Measurements from ENCODE around the gene FCRL6. TPM values are rescaled to one million over a fixed set of nuclear protein-coding genes. Genes with fewer than 3 reads are reported as not detected.

The FCRL6 gene
- total and polyA plus RNA-seq, 2 donors (not counting 1 experiment from before 2014, with no cell fraction given), result not detected

GRCh38 chr1:159848326-159848725 is 46.2 kb downstream of the FCRL6 start:
- no peaks in the 10 kb centered on the region for H3K36me3 ChIP-seq (ENCODE audit: control insufficient read depth, insufficient read depth, low read length)
- no peak for TF ChIP-seq EZH2 (IDR thresholded peaks at IDR 0.05; ENCODE audit: low read length, missing control alignments)
- DNase-seq (ENCODE audit: low read depth in 2 of 2), result no peak
- no peaks in the 10 kb centered on the region for H3K27me3 ChIP-seq (ENCODE audit: control insufficient read depth, insufficient read depth, low read length)
- H3K9ac ChIP-seq (ENCODE audit: insufficient read depth, low read length), result no peak overlapping the region
- H4K20me1 ChIP-seq (ENCODE audit: control insufficient read depth, extremely low read depth, insufficient read depth, low read length), result no peaks in the 10 kb centered on the region
- no peaks in the 10 kb centered on the region for H3K4me1 ChIP-seq (ENCODE audit: control insufficient read depth, extremely low read depth, insufficient read depth, low read length)
- H3K27ac ChIP-seq (ENCODE audit: insufficient read depth, low read length), result no peak overlapping the region
- no peaks in the 10 kb centered on the region for H3K9me3 ChIP-seq (ENCODE audit: control insufficient read depth, insufficient read depth, low read depth, low read length)
- no peak overlapping the region for H3K4me2 ChIP-seq (ENCODE audit: extremely low read depth, insufficient read depth, low read length)
- no peaks in the 10 kb centered on the region for H3K79me2 ChIP-seq (ENCODE audit: control insufficient read depth, insufficient read depth, low read length)
- no peak overlapping the region for H3K4me3 ChIP-seq (replicated peaks in 1 of 4; ENCODE audit: control extremely low read depth in 1 of 4, insufficient read depth in 1 of 4, low read depth in 3 of 4, low read length in 4 of 4)
- no peak overlapping the region for H2AFZ ChIP-seq (ENCODE audit: low read length)

- no peak overlapping the region for H2AFZ ChIP-seq (ENCODE audit: low read length)
- no peaks in the 10 kb centered on the region for H3K36me3 ChIP-seq (ENCODE audit: control insufficient read depth, insufficient read depth, low read length)
- no peaks in the 10 kb centered on the region for H3K79me2 ChIP-seq (ENCODE audit: control insufficient read depth, insufficient read depth, low read length)
- H3K4me1 ChIP-seq (ENCODE audit: control insufficient read depth, extremely low read depth, insufficient read depth, low read length), result peaks cover 4% of the 10 kb centered on the region
- H3K4me2 ChIP-seq (ENCODE audit: extremely low read depth, insufficient read depth, low read length), result no peak overlapping the region
- no peak overlapping the region for H3K27ac ChIP-seq (ENCODE audit: insufficient read depth, low read length)
- H4K20me1 ChIP-seq (ENCODE audit: control insufficient read depth, extremely low read depth, insufficient read depth, low read length), result no peaks in the 10 kb centered on the region
- TF ChIP-seq, protein P1, sequence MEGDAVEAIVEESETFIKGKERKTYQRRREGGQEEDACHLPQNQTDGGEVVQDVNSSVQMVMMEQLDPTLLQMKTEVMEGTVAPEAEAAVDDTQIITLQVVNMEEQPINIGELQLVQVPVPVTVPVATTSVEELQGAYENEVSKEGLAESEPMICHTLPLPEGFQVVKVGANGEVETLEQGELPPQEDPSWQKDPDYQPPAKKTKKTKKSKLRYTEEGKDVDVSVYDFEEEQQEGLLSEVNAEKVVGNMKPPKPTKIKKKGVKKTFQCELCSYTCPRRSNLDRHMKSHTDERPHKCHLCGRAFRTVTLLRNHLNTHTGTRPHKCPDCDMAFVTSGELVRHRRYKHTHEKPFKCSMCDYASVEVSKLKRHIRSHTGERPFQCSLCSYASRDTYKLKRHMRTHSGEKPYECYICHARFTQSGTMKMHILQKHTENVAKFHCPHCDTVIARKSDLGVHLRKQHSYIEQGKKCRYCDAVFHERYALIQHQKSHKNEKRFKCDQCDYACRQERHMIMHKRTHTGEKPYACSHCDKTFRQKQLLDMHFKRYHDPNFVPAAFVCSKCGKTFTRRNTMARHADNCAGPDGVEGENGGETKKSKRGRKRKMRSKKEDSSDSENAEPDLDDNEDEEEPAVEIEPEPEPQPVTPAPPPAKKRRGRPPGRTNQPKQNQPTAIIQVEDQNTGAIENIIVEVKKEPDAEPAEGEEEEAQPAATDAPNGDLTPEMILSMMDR (conservative IDR thresholded peaks at IDR 0.05 in 1 of 2, IDR thresholded peaks at IDR 0.05 in 1 of 2; ENCODE audit: low read depth in 1 of 2, low read length in 2 of 2), result no peak
- no peak for TF ChIP-seq EZH2 (IDR thresholded peaks at IDR 0.05; ENCODE audit: low read length, missing control alignments)
- H3K9me3 ChIP-seq (ENCODE audit: control insufficient read depth, insufficient read depth, low read depth, low read length), result no peaks in the 10 kb centered on the region
- no peak overlapping the region for H3K9ac ChIP-seq (ENCODE audit: insufficient read depth, low read length)
- H3K27me3 ChIP-seq (ENCODE audit: control insufficient read depth, insufficient read depth, low read length), result no peaks in the 10 kb centered on the region
- peak in 1 of 2 donors; percentile 30 for DNase-seq (ENCODE audit: low read depth in 2 of 2)
- no peak overlapping the region for H3K4me3 ChIP-seq (replicated peaks in 1 of 4; ENCODE audit: control extremely low read depth in 1 of 4, insufficient read depth in 1 of 4, low read depth in 3 of 4, low read length in 4 of 4)
Measured at GRCh38 chr1:159849626-159850366, 47.6 kb downstream of the FCRL6 start.

DNA sequence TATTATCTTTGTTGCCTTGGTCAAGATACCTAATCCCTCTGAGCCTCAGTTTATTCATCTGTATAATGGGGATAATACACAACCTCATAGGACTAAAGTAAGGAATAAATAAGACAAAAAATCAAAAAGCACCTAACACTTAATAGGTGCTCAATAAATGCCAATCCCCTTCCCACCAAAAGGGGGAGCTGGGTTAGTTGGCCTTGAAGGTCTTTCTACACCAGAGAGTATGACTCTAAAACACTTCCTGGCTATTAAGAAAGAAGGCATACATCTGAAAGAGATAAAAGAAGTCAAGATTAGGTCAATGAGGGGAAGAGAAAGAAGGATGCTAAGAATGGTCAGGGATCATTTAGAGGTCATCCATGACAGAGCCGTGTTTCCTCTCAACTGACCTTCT is 49.2 kb downstream of the FCRL6 start:
- H2AFZ ChIP-seq (ENCODE audit: low read length), result no peak overlapping the region
- H3K79me2 ChIP-seq (ENCODE audit: control insufficient read depth, insufficient read depth, low read length), result no peaks in the 10 kb centered on the region
- H3K4me3 ChIP-seq (replicated peaks in 1 of 4; ENCODE audit: control extremely low read depth in 1 of 4, insufficient read depth in 1 of 4, low read depth in 3 of 4, low read length in 4 of 4), result no peak overlapping the region
- TF ChIP-seq, protein P1 (conservative IDR thresholded peaks at IDR 0.05 in 1 of 2, IDR thresholded peaks at IDR 0.05 in 1 of 2; ENCODE audit: low read depth in 1 of 2, low read length in 2 of 2), result no peak
- TF ChIP-seq EZH2 (IDR thresholded peaks at IDR 0.05; ENCODE audit: low read length, missing control alignments), result no peak
- no peaks in the 10 kb centered on the region for H4K20me1 ChIP-seq (ENCODE audit: control insufficient read depth, extremely low read depth, insufficient read depth, low read length)
- no peaks in the 10 kb centered on the region for H3K36me3 ChIP-seq (ENCODE audit: control insufficient read depth, insufficient read depth, low read length)
- no peaks in the 10 kb centered on the region for H3K9me3 ChIP-seq (ENCODE audit: control insufficient read depth, insufficient read depth, low read depth, low read length)
- no peak for DNase-seq (ENCODE audit: low read depth in 2 of 2)
- H3K4me2 ChIP-seq (ENCODE audit: extremely low read depth, insufficient read depth, low read length), result no peak overlapping the region
- H3K27ac ChIP-seq (ENCODE audit: insufficient read depth, low read length), result no peak overlapping the region
- no peak overlapping the region for H3K9ac ChIP-seq (ENCODE audit: insufficient read depth, low read length)
- H3K4me1 ChIP-seq (ENCODE audit: control insufficient read depth, extremely low read depth, insufficient read depth, low read length), result peaks cover 7% of the 10 kb centered on the region
- H3K27me3 ChIP-seq (ENCODE audit: control insufficient read depth, insufficient read depth, low read length), result no peaks in the 10 kb centered on the region

Data from fibroblast of lung (primary cell).